AG09309 (cell line): ENCODE measurements around the gene SRP19.

Source experiments
- DNase-seq: peaks from one replicate; pipeline ENCODE4 v3.0.0-alpha.2; 2010; ENCODE audit warnings: low read depth
- H3K4me3 ChIP-seq: 2 replicates; pipeline ENCODE4 v1.5.1; 2011; ENCODE audit warnings: mild to moderate bottlenecking, low read depth, low read length, moderate library complexity; ENCODE audit not compliant: control insufficient read depth
- CTCF ChIP-seq: IDR thresholded peaks from 2 replicates; pipeline ENCODE4 v1.5.1; 2011; ENCODE audit warnings: mild to moderate bottlenecking, low read depth, low read length, inconsistent platforms; ENCODE audit not compliant: insufficient read depth, control insufficient read depth; ENCODE audit errors: missing control alignments

The SRP19 gene

GRCh38 chr5:112830378-112830777 lies 30.7 kb upstream of the SRP19 start:
- no peak overlapping the region for H3K4me3 ChIP-seq
- TF ChIP-seq CTCF, result no peak
- no peak for DNase-seq

- H3K4me3 ChIP-seq, result no peak overlapping the region
- no peak for DNase-seq
- TF ChIP-seq CTCF, result no peak
These were observed 27.1 kb upstream of the SRP19 start for GRCh38 chr5:112833971-112834370.

GRCh38 chr5:112844489-112844888 lies 16.6 kb upstream of the SRP19 start:
- no peak for TF ChIP-seq CTCF
- no peak overlapping the region for H3K4me3 ChIP-seq
- no peak for DNase-seq

- no peak overlapping the region for H3K4me3 ChIP-seq
- TF ChIP-seq CTCF, result no peak
- DNase-seq, result no peak
These were observed 14.5 kb upstream of the SRP19 start for GRCh38 chr5:112846556-112846955.

- H3K4me3 ChIP-seq, result no peak overlapping the region
- DNase-seq, result no peak
- no peak for TF ChIP-seq CTCF
These were observed 13.8 kb upstream of the SRP19 start for GRCh38 chr5:112847306-112847705.

- peak; percentile 72 for TF ChIP-seq CTCF
- peak; percentile 27 for DNase-seq
- H3K4me3 ChIP-seq, result no peak overlapping the region
These were observed 12.8 kb upstream of the SRP19 start for GRCh38 chr5:112848116-112848811.
